ENCODE data around the gene NACAD.

Gene NACAD

GRCh38 chr7:45092100-45092930 lies 3.5 kb upstream of the NACAD start:
- DNase-seq (ENCODE audit: low read depth in 3 of 3), result no peak

GRCh38 chr7:45089341-45089891 lies 647 bp upstream of the NACAD start:
- peak; percentile 53 to 63 (median 57) for DNase-seq (ENCODE audit: low read depth in 3 of 3)

GRCh38 chr7:45088146-45088701 lies 545 bp downstream of the NACAD start:
- no peak for DNase-seq (ENCODE audit: low read depth in 3 of 3)

GRCh38 chr7:45087301-45088145 lies 1.2 kb downstream of the NACAD start:
- DNase-seq (ENCODE audit: low read depth in 3 of 3), result no peak

- no peak for DNase-seq (ENCODE audit: low read depth in 3 of 3)
Observed at GRCh38 chr7:45086331-45087065, 2.3 kb downstream of the NACAD start.

GRCh38 chr7:45085619-45086200 lies 3.1 kb downstream of the NACAD start:
- DNase-seq (ENCODE audit: low read depth in 3 of 3), result no peak

GRCh38 chr7:45084901-45085618 lies 3.7 kb downstream of the NACAD start:
- no peak for DNase-seq (ENCODE audit: low read depth in 3 of 3)

- no peak for DNase-seq (ENCODE audit: low read depth in 3 of 3)
Observed at GRCh38 chr7:45084336-45084735, 4.4 kb downstream of the NACAD start.

- DNase-seq (ENCODE audit: low read depth in 3 of 3), result no peak
Observed at GRCh38 chr7:45082831-45083331, 5.9 kb downstream of the NACAD start.

GRCh38 chr7:45082031-45082830 lies 6.5 kb downstream of the NACAD start:
- no peak for DNase-seq (ENCODE audit: low read depth in 3 of 3)

GRCh38 chr7:45081670-45081974 lies 7.1 kb downstream of the NACAD start:
- no peak for DNase-seq (ENCODE audit: low read depth in 3 of 3)

- no peak for DNase-seq (ENCODE audit: low read depth in 3 of 3)
Observed at GRCh38 chr7:45080958-45081669, 7.7 kb downstream of the NACAD start.

GRCh38 chr7:45080265-45080957 lies 8.4 kb downstream of the NACAD start:
- DNase-seq (ENCODE audit: low read depth in 3 of 3), result no peak

GRCh38 chr7:45078125-45078681 lies 10.6 kb downstream of the NACAD start:
- no peak for DNase-seq (ENCODE audit: low read depth in 3 of 3)

- no peak for DNase-seq (ENCODE audit: low read depth in 3 of 3)
Observed at GRCh38 chr7:45077579-45077978, 11.2 kb downstream of the NACAD start.

- no peak for DNase-seq (ENCODE audit: low read depth in 3 of 3)
Observed at GRCh38 chr7:45076946-45077345, 11.8 kb downstream of the NACAD start.

GRCh38 chr7:45075871-45076796 lies 12.6 kb downstream of the NACAD start:
- DNase-seq (ENCODE audit: low read depth in 3 of 3), result no peak
